ENCODE data around the gene DHRS12.

DHRS12 gene

GRCh38 chr13:51734786-51735185 is 69.2 kb downstream of the DHRS12 start:
- TF ChIP-seq CTCF (IDR thresholded peaks at IDR 0.05; ENCODE audit: insufficient read depth, low read length, missing control alignments), result no peak
- DNase-seq (ENCODE audit: low read depth, low spot score), result no peak
- ChIA-PET POLR2A (interaction anchor here (0.9 kb wide), 1 partner anchor 282 kb away, joined by 3 read pairs; the partner anchor contains the start of gene INTS6), CTCF (interaction anchor here (1.2 to 1.4 kb wide), 3 partner anchors 10 to 321 kb away, joined by 3 read pairs; no protein-coding TSS in a partner anchor)
- no peak overlapping the region for H3K4me3 ChIP-seq (ENCODE audit: low read depth, low read length)

DNA sequence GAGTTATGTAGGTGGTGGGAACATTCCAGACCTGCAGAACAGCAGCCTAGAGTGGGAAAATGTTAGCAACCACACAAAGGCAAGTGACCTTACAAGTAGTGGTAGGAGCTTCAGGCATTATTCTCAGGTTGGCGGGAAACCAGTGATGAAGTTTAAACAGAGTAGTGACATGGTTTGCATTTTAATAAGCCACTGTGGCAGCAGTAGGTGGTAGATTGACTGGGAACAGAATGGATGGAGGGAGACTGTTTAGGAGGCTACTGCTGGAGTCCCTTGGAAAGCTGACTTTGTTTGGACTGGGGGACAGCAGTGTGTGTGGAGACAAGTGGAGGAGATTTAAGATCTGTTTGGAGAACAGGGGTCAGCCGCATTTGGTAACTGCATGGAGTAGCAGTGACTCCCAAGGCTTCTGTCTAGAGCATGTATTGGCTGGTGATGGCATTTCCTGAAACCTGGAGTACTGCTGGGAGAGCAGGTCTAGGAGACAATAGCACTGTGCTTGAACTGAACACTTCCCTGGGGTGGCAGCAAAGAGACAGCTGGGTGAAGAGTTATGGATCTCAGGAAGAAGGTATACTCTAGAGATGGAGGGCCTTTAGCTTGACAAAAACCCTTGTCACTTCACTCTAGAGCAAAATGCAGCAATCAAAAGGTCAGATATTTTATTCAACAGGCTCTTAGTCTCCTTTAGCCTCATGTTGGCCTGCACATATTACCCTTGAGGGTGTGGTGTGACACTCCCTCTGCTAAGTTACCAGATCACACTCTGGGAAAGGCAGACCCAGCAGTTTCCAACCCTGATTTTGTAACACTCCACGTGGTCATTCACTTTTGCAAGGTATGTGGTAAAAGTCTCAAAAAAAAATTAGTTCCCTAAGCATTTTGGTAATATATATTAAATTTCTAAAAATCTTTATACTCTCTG is 70.3 kb downstream of the DHRS12 start:
- CTCF ChIA-PET, result interaction anchor here (0.9 to 3.4 kb wide), 5 partner anchors 8 to 299 kb away, joined by 3 to 21 read pairs (median 5); no protein-coding TSS in a partner anchor
- POLR2A ChIA-PET, result no interaction called here
- no peak for DNase-seq (ENCODE audit: low read depth, low spot score)
- TF ChIP-seq CTCF (IDR thresholded peaks at IDR 0.05; ENCODE audit: insufficient read depth, low read length, missing control alignments), result no peak
- no peak overlapping the region for H3K4me3 ChIP-seq (ENCODE audit: low read depth, low read length)

- CTCF ChIA-PET, result interaction anchor here (0.6 to 3.4 kb wide), 21 partner anchors 9 to 589 kb away, joined by 3 to 21 read pairs (median 5); partner anchors contain the start of gene INTS6
- no peak overlapping the region for H3K4me3 ChIP-seq (ENCODE audit: low read depth, low read length)
- no peak for DNase-seq (ENCODE audit: low read depth, low spot score)
- POLR2A ChIA-PET, result interaction anchor here (0.6 to 1.8 kb wide), 5 partner anchors 88 to 279 kb away, joined by 3 to 13 read pairs (median 4); partner anchors contain the start of gene INTS6
- TF ChIP-seq CTCF (IDR thresholded peaks at IDR 0.05; ENCODE audit: insufficient read depth, low read length, missing control alignments), result peak; percentile 34
These were observed 72.2 kb downstream of the DHRS12 start for GRCh38 chr13:51731759-51732158.

GRCh38 chr13:51730927-51731326 is 73.0 kb downstream of the DHRS12 start:
- ChIA-PET POLR2A (interaction anchor here (0.6 to 1.8 kb wide), 3 partner anchors 147 to 289 kb away, joined by 3 to 13 read pairs (median 4); partner anchors contain the start of gene INTS6), CTCF (interaction anchor here (0.6 to 3.4 kb wide), 19 partner anchors 10 to 309 kb away, joined by 3 to 21 read pairs (median 5); partner anchors contain the start of gene INTS6)
- no peak for DNase-seq (ENCODE audit: low read depth, low spot score)
- no peak overlapping the region for H3K4me3 ChIP-seq (ENCODE audit: low read depth, low read length)
- no peak for TF ChIP-seq CTCF (IDR thresholded peaks at IDR 0.05; ENCODE audit: insufficient read depth, low read length, missing control alignments)

- no peak overlapping the region for H3K4me3 ChIP-seq (ENCODE audit: low read depth, low read length)
- ChIA-PET CTCF (interaction anchor here (0.8 to 2.5 kb wide), 6 partner anchors 15 to 286 kb away, joined by 3 to 15 read pairs (median 4); no protein-coding TSS in a partner anchor), POLR2A (interaction anchor here (0.8 to 2.1 kb wide), 2 partner anchors 277 to 279 kb away, joined by 4 to 11 read pairs; partner anchors contain the start of gene INTS6)
- peak; percentile 53 for DNase-seq (ENCODE audit: low read depth, low spot score)
- TF ChIP-seq CTCF (IDR thresholded peaks at IDR 0.05; ENCODE audit: insufficient read depth, low read length, missing control alignments), result no peak
These were observed 74.0 kb downstream of the DHRS12 start for GRCh38 chr13:51729866-51730553.
